GM19328 (cell line): Measurements from ENCODE around the gene TESK2.
"Not testable (repeated sequence)": the region's sequence is repeated elsewhere in the genome, so short reads cannot be mapped to it uniquely, and the experiment has no call there.

Experiments
- ATAC-seq: cut with Tn5 transposase; IDR thresholded peaks from one replicate; pipeline ENCODE4 v1.9.1; 2021; ENCODE audit warnings: mild to moderate bottlenecking, moderate library complexity; ENCODE audit not compliant: unreplicated experiment

Gene TESK2

DNA sequence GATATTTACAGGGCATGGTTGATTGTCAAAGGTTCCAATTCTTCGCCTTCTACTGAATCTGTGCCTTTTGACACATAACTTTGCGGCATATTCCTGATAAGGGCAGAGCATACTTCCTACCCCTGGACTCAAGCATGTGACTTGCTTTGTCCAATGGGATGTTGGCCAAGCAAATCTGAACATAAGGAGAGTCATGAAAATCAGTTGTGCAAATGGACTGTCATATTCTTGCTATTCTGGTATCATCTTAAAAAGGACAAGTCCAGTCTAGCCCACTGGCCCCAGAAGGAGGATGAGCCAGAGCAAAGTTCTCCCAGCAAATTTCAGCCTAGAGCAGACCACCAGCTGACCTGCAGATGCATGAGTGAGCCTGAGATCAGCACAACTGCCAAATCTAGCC is 109.7 kb downstream of the TESK2 start:
- ATAC-seq = no peak

DNA sequence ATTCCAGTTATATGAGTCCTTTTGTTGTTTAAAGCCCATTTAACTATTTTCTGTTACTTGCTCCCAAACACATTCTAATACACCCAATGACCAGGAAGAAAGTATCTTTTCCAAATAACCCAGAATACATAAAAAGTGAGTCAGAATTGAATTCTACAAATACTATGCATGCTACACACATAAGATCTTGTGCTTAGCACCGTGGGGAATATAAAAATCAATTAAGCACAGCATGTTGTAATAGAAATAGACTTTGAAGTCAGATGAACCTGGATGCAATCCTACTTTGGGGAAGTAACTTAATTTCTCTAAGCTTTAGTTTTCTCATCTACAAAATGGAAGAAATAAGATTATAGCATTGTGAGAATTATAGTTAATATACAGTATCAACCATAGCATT is 110.2 kb downstream of the TESK2 start:
- no peak for ATAC-seq

DNA sequence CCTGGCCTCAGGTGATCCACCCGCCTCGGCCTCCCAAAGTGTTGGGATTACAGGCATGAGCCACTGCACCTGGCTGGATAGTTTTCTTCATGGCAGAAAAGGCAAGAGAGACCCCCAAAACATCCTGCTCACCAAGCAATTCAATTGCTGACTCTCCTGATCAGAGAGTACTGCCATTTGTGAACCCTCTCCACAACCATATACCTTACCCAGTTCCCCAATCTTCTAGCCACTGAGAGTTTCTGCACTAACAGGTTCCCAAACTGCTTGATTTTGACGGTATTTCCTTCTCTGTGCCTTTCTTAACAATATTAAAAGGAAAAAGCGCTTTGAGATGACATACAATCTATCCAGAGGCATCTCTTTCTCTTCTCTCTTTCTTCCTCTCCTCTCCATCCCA is 110.8 kb downstream of the TESK2 start:
- ATAC-seq = no peak

DNA sequence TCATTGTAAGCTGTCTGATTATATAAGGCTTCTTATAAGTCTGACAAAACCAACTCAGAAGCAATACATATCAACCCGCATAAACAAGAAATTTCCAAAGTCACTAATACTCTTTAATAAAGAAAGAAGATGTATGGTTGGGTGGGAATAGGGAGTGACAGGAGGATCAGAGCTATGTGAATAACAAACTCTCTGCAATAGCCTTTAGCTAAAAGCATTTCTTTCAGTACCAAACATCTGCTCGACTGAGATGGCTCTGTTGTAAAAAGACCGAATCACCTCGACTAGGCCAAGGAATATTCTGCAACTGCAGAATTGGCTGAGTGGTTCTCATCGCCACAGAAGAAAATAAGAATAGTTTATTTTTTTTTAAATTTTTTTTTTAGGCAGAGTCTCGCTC is 111.4 kb downstream of the TESK2 start:
- no peak for ATAC-seq

DNA sequence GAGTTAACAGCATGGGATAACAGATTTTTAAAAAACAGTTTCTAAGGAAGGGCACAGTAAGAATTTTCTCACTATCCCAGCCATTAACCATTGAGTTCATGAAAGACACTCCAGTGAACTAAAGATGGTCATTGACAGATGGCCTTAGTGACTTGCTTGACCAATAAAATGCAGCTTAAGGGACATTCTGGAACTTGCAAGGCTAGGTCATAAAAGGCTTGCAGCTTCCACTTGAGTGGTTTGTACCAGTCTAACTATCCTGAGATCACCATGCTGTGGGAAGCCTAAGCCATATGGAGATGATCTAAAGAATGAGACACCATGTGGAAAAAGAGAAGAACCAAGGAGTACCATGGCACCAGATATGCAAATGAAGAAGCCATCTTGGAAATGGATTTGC is 112.8 kb downstream of the TESK2 start:
- no peak for ATAC-seq

DNA sequence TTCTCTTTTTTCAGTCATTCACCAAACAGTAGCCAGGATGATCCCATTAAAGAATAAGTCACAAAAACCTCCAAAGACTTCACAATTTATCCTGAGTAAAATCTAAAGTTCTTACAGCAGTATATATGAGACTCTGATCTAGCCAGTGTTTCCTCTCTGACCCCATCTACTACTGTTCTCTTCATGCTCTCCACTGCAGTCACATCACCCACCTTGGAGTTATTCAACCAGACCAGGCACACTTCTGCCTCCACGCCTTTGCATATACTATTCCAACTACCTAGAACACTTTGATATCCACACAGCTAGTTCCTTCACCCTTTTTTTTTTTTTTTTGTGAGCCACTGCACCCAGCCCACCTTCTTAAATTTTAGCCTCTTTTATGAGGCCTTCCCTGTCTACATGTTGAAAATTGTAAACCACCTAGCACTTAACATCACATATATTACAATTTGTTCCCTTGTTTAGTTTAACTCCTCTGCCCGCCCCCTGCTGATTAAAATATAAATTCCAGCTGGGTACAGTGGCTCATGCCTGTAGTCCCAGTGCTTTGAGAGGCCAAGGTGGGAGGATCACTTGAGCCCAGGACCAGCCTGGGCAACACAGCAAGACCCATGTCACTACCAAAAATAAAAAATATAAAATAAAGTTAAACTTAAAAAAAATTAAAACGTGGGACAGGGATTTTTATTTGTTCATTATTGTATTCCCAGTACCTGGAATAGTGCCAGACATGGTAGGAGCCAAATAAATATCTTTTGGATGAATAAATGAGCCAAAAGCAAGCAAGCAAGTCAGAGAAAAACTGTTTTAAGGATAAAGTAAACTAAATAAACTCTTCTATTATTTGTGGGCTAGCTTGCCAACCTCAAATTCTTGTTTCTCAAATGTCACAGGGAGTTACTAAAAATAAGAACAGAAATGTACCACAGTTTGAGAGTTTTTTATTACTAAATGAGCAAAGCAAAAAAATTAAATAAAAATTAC is 115.6 kb downstream of the TESK2 start:
- no peak for ATAC-seq

DNA sequence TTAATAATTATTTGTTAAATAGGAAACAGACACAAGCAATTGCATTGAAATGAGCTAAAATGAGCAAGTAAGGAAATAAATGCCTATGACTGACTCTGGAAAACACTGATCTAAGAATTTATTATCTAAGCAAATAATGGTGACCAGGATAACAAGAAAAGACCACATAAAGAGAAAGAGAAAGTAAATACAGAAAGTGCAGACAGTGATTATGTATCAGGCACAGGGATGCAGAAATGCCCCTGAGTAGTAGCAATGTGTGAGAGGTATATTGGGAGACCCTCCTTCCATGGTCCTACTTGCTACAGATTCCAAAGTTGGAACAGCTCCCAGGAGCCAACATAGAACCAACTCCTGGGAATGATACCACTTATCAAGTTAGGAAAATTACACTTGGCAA is 117.4 kb downstream of the TESK2 start:
- ATAC-seq = no peak

DNA sequence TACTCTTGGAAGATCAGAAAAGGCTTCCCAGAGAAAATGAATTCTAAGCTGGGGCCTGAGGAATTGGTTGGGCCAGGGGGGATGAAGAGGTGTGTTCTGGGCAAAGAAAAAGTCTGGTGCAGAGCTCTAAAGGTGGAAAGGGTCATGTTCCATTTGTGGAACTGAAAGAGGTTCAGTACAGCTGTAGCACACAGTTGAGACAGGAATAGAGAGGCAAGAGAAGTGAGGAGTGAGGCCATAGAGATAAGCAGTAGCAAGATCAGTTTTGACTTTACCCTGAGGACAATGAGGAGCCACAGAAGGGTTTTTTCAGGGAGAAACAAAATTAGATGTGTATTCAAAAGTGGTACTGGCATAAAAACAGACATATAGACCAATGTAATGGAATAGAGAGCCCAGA is 120.4 kb downstream of the TESK2 start:
- peak; percentile 66 for ATAC-seq

DNA sequence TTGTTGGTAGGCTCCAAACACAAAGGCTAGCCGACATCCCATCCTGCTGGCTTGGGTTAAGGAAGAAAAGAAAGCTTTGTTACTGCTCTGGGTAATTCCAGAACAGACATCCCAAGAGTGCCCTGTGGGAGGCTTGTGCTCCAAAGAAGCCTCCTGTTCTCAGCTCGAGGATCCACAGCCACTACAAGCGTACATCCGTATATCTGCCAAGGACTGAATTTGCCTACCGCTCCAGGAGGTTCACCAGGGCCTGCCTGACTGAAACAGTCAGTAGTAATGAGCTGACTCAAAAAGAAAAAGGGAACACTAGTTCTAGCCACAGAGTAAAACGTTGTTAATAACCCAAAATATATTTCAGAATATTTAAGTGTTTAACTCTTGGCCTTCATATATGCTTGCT is 125.9 kb downstream of the TESK2 start:
- ATAC-seq = no peak

DNA sequence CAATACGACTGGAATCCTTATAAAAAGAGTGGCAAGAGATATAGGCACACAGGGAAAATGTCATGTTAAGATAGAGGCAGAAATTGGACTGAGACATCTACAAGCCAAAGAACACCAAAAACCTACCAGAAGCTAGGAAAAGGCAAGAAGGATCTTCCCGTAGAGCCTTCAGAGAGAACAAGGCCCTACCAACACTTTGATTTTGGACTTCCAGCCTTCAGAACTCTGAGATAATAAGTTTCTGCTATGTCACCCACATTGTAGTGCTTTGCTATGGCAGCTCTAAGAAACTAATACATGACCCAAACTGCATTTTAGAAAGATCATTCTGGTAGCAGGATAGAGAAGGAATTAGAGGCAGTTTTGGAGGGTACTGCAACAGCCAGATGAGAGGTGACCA is 126.7 kb downstream of the TESK2 start:
- no peak for ATAC-seq

DNA sequence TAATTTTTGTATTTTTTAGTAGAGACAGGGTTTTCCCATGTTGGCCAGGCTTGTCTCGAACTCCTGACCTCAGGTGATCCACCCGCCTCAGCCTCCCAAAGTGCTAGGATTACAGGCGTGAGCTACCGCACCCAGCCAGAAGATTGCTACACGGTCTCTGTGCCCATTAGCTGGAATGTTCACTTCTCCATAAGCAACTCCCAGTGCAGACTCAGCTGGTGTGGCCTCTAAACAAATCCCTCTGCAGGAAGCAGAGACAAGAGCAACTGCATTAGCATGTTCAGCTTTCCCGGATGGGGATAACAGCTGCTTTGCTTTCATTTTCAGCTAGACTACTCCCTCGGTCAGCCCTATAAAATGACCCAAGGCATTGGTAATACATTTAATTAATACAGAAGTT is 130.0 kb downstream of the TESK2 start:
- ATAC-seq = not testable (repeated sequence)

DNA sequence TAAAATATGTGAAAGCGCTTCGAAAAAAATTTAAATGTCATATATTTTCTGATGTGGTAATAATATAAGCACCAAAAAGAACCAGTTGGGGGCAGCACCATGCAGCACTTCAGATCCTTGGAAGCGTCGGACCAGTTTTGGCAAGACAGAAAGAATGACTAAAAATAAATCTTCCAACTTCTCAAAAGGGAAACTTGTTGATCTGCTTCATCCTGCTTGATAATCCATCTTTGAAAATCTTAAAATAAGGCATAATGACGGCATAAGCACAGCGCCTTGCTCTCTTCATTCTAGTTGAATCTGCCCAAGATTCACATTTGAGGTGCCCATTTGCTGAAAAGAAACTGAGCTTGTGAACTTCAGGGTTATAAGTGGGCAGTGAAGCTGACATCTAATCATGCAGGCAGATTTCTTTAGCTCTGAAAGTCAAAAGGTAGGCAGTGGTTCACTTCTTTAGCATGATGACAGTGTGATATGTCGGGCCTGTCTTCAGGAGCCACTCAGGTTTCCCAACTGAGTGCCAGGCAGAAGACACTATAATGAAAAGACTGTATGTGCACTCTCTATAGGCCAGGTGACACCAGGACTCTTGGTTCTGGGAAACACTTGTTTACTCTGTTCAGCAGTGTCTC is 131.0 kb downstream of the TESK2 start:
- ATAC-seq = no peak

DNA sequence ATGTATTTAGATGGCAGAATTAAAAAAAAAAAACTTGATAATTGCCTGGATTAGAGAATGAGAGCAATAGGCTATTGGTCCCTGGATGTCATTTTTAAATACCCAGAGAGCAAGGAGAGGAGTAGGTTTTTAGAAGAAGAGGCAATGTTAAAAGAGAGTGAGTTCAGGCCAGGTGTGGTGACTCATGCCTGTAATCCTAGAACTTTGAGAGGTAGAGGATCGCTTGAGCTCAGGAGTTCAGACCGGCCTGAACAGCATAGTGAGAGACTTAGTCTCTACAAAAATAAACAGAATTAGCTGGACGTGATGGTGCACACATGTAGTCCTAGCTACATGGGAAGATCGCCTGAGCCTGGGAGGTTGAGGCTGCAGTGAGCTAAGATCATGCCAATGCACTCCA is 134.8 kb downstream of the TESK2 start:
- ATAC-seq = no peak

DNA sequence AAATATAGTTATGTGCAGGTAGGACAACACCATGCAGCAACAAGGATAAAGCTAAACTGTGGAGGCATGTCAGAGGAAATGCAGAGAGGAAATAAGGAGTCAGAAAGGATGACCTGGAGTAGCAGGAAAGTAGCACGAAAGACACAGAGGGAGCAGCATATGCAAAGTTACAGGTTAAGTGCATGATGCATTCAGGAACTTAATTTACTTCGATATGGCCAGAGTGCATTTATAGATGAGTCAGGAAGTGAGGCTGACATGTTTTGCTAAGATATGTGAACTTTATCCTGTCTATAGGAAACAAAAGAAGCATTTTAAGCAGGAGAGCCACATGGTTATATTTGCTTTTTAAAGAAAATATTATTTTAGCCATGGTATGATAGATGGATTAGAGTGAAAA is 135.3 kb downstream of the TESK2 start:
- ATAC-seq = no peak

DNA sequence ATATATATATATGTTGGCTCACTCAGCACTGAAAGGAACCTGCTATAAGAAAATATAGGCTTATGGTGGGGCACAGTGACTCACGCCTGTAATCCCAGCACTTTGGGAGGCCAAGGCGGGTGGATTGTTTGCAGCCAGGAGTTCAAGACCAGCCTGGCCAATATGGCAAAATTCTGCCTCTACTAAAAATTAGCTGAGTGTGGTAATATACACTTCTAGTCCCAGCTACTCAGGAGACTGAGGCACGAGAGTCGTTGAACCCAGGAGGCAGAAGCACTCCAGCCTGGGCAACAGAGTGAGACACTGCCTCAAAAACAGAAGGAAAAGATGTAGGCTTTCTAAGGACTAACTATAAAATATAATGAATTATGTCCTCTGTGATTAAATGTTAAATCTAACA is 136.1 kb downstream of the TESK2 start:
- no peak for ATAC-seq

DNA sequence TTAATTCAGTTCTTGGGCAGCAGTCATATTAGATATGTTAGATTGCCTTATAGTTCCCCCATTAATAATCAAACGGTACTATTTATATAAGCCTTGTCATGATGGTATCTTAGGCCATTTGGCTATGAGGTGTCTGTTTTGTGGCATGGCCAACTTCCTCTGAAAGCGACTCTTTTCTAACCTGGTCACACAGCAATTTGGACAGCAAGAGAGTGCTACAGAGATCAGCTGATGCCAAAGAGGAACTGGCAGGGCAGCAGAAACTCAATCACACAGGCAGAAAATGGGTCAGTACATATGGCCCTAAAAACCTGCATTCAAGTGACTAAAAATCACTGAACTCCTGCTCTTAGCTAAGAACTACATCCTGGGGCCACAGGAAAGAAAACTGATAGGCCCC is 137.3 kb downstream of the TESK2 start:
- ATAC-seq = no peak

DNA sequence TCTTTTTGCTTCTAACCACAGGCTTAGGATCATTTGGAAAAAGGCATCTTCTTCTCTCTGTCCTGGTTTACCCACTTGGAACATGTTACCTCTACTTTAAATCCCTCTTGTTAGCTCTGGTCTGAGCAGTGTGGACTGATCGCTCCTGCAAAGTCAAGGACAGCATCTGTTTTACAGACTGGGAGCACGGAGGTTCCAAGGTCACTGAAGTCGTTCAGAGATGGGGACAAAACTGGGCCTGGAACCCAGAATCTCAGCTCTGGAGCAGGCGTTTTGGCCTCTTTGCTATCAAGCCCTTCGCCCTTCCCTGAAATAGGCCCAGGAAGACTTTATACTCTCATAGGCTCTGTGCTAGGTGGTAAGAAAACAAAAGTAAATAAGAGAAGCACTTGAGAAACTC is 139.5 kb downstream of the TESK2 start:
- ATAC-seq = no peak

DNA sequence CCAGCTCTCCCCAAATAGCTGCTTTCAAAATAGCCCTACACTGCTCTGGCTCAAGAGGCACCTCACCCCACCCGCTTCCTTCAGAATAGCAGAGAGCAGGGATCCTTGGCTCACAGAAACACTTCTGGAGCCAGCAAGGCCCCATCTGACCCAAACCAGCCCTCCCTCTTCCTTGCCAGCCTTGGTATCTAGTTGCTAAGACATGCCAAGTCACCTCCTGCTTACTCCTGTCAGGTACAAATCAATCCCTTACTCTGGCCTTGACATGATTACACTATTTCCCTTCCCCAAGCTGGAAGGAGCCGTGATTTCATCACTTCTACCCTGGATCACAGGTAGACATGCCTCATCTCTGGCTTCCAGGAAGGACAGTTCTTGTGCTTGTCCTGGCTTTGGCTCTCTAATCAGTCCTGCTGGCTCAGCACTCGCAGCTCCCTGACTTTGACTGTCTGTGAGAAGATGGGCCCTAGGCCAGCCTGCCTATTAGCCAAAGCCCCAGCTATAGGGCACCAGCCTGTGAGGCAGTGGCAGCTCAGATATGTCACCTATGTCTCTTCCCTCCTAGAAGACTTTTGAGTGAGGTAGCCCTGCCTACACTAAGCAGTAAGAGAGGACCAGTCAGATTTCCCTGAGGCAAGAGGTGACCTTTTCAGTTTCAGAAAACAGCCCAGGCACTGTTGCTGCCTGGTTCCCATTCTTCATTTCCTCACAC is 141.8 kb downstream of the TESK2 start:
- no peak for ATAC-seq

DNA sequence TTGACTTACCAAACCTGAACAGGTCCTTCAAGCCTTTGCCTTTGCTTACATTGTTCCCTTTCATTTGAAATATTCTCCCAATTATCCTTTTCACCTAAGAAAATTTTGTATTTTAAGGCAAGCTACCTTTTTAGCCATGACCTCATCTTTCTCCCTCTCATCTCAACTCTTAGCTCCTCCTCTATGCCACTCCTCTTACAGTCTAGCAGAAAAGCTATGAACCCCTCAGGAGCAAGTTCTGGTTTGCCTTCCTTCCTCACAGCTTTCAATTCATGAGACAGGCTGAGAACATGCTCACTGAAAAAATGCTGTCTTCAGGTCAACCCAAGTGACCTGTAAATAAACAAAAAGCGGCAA is 142.4 kb downstream of the TESK2 start:
- ATAC-seq = no peak

DNA sequence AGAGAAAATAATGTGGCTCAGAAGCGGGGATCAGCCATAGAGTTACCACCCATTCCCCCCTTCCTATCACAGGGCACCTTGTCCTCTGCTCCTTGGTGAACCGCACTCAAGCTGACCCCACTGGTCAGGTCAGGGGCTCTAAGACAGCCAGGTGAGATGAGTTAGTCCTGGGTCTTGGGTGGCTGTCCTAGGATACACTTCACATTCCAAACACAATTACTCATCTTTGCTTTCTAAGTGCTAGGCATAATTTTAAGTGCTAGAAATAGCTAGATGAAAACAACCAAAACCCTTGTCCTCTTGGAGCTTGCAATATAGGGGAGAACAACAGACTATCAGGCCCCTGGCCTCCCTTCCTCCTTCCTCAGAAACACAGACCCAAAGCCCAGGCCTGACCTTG is 142.9 kb downstream of the TESK2 start:
- no peak for ATAC-seq

DNA sequence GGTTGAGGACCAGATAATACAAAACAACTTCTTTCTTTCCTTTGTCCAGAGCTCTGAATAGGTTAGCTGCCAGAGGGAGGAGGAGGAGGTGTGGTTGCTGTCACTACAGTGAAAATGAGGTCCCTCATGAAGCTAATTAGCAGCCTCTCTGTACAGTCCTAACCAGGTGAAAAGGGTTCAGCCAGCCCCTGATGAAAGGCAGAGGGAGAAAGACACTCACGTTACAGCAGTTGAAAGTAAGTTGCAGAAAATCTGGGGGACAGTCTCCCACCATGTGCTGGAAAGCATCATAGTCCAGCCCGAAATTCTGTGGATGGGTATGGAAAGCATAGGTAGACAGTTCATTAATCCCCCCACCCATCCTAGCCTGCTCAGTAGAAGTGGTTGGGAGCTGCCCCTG is 144.5 kb downstream of the TESK2 start:
- no peak for ATAC-seq

DNA sequence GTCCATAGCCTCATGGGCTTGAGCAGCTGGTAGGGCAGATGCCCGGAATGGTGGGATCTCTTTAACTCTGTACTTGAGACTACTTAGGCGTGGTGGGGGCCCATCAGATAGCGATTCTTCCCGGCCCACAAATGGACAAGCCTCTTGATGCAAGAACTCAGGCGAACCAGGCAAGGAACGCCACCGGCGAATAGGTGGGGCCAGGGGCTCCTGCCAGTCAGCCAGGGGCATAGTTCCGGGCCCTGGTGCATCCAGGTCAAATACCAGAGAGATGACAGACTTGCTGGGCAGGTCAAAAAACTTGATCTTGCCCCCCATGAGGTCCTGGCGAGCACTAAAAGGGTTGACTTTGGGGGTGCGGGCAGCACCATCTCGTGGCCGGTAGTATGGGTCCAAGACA is 145.9 kb downstream of the TESK2 start:
- ATAC-seq = no peak
